Transverse colon (tissue), 4 donors: ENCODE measurements around the gene SLC25A47. TPM values are rescaled to one million over a fixed set of nuclear protein-coding genes. Genes with fewer than 3 reads are reported as not detected.
A peak's percentile ranks its signal among the peaks of the same experiment; 100 is the strongest.

ENCODE experiments used
- DNase-seq: peaks from one replicate; pipeline ENCODE4 v3.0.0-alpha.2; 2019
- H3K27ac ChIP-seq, 4 donors: fragments of 200-600 bp; sonication (generic); 2 replicates each; pipeline ENCODE4 v1.5.1; 2016 to 2018; ENCODE audit warnings: inconsistent platforms in 4 of 4
- H3K27me3 ChIP-seq: fragments of 200-600 bp; sonication (generic); 2 replicates; pipeline ENCODE4 v1.5.1; 2017; ENCODE audit warnings: inconsistent platforms
- H3K36me3 ChIP-seq, 4 donors: fragments of 200-600 bp; sonication (generic); 2 replicates each; pipeline ENCODE4 v1.5.1; 2017 to 2019; ENCODE audit warnings: inconsistent platforms in 4 of 4
- H3K4me1 ChIP-seq, 4 donors: fragments of 200-600 bp; sonication (generic); 2 replicates each; pipeline ENCODE4 v1.5.1; 2017 to 2020; ENCODE audit warnings: inconsistent platforms in 4 of 4
- H3K4me3 ChIP-seq, 4 donors: fragments of 200-600 bp; sonication (generic); 1 replicate in 1 of 4; 2 replicates in 3 of 4; pipeline versions ENCODE4 v1.5.1 to v1.6.1; 2017 to 2019; ENCODE audit warnings: inconsistent platforms in 4 of 4
- H3K9me3 ChIP-seq, 2 donors: fragments of 200-600 bp; sonication (generic); 2 replicates each; pipeline ENCODE4 v1.5.1; 2017 to 2019; ENCODE audit warnings: inconsistent platforms in 2 of 2
- CTCF ChIP-seq, 5 experiments: fragments of 200-600 bp in 3 of 5; fragments of 450-650 bp in 2 of 5; sonication (generic) in 3 of 5; IDR thresholded peaks; 1 replicate in 2 of 5; 2 replicates in 3 of 5; pipeline ENCODE4 v1.5.1; 2016 to 2017; ENCODE audit warnings: antibody characterized with exemption in 5 of 5, inconsistent platforms in 3 of 5, mild to moderate bottlenecking in 2 of 5, moderate library complexity in 1 of 5
- EP300 ChIP-seq: sonication (generic); formaldehyde crosslinking; IDR thresholded peaks from one replicate; pipeline ENCODE4 v1.6.1; 2017; ENCODE audit warnings: antibody characterized with exemption, low read depth
- POLR2A ChIP-seq: fragments of 450-650 bp; IDR thresholded peaks from one replicate; pipeline ENCODE4 v1.6.1; 2016; ENCODE audit warnings: antibody characterized with exemption, mild to moderate bottlenecking, moderate library complexity
- POLR2AphosphoS5 ChIP-seq, 3 donors: sonication (generic); formaldehyde crosslinking; IDR thresholded peaks; one replicate each; pipeline ENCODE4 v1.6.1; 2016; ENCODE audit warnings: antibody characterized with exemption in 3 of 3
- WGBS, 2 donors: methylation state at CpG; one replicate each; pipeline ENCODE4 v1.1.5; 2018; ENCODE audit warnings: low coverage in 1 of 2; 5-methylcytosine and 5-hydroxymethylcytosine counted together
- in situ Hi-C, 4 donors: fragments of 200-750 bp; cut with MboI; loops; one replicate each; pipeline versions ENCODE4 v1.15.0 to v1.15.1; 2017; ENCODE audit warnings: low sequenced_read_pairs in 3 of 4, low pct_ligation_motif_present in 1 of 4, low pct_unique_long_range_greater_than_20kb in 1 of 4
- intact Hi-C: fragments of 100-400 bp; cut with DNase I; formaldehyde crosslinking; loops from one replicate; pipeline ENCODE4 v1.15.1; 2023; ENCODE audit warnings: low total_unique reads
- total RNA-seq, 4 donors: library from RNA; depleted of rRNA; stranded (reverse); fragments of >200 nt; gene quantifications; one replicate each; pipeline ENCODE4 v1.1.0, GENCODE V29; 2016

SLC25A47 gene
- total RNA-seq, 4 donors from 2014 or later, result 0.27 to 0.32 TPM; not detected in 2

- intact Hi-C loops, result loop anchor here (5.0 kb wide), 1 partner anchor 37 kb away; no protein-coding TSS in a partner anchor
- in situ Hi-C loops, result no loop called here
- whole genome bisulfite sequencing, 2 donors, result 73 to 82% methylated on average over 3 to 6 of the region's 6 CpGs
These were observed 8.4 kb upstream of the SLC25A47 start for GRCh38 chr14:100314724-100315123.

GRCh38 chr14:100317389-100317788 lies 5.8 kb upstream of the SLC25A47 start:
- Histone ChIP-seq H3K4me1 (peaks cover 0 to 11% (median 10%) of the 10 kb centered on the region in 4 donors), H3K36me3 (no peaks in the 10 kb centered on the region), H3K4me3 (no peak overlapping the region), H3K27ac (no peak overlapping the region), H3K9me3 (no peaks in the 10 kb centered on the region), H3K27me3 (peaks cover 7% of the 10 kb centered on the region)
- in situ Hi-C loops, result no loop called here
- WGBS, 2 donors, result 75 to 90% methylated on average over 2 to 6 of the region's 6 CpGs
- DNase-seq, result no peak
- TF ChIP-seq CTCF (IDR thresholded peaks at IDR 0.05) (no peak), POLR2A (no peak), POLR2AphosphoS5 (IDR thresholded peaks at IDR 0.05) (no peak), EP300 (no peak)
- intact Hi-C loops, result no loop called here

More at GRCh38 chr14:100314724-100315123, 8.4 kb upstream of the SLC25A47 start:
- Histone ChIP-seq H3K27me3 (peaks cover 7% of the 10 kb centered on the region), H3K27ac (no peak overlapping the region), H3K9me3 (no peaks in the 10 kb centered on the region), H3K4me1 (peaks cover 0 to 11% (median 10%) of the 10 kb centered on the region in 4 donors), H3K36me3 (no peaks in the 10 kb centered on the region), H3K4me3 (no peak overlapping the region)
- TF ChIP-seq POLR2A (no peak), CTCF (IDR thresholded peaks at IDR 0.05) (no peak), POLR2AphosphoS5 (IDR thresholded peaks at IDR 0.05) (no peak), EP300 (no peak)
- peak; percentile 37 for DNase-seq

GRCh38 chr14:100317912-100318808 lies 5.0 kb upstream of the SLC25A47 start:
- Histone ChIP-seq H3K27me3 (peaks cover 1% of the 10 kb centered on the region), H3K9me3 (no peaks in the 10 kb centered on the region), H3K27ac (peak overlapping the region; percentile 46 to 60 (median 52)), H3K4me1 (peaks cover 0 to 11% (median 10%) of the 10 kb centered on the region in 4 donors), H3K36me3 (no peaks in the 10 kb centered on the region), H3K4me3 (peak overlapping the region; percentile 1 to 48 (median 32))
- DNase-seq, result peak; percentile 78
- WGBS, 2 donors, result 25 to 30% methylated on average over 4 to 37 of the region's 40 CpGs
- in situ Hi-C loops (no loop called here), intact Hi-C loops (no loop called here)
- no peak for TF ChIP-seq POLR2A
- no peak for TF ChIP-seq POLR2AphosphoS5 (IDR thresholded peaks at IDR 0.05)
- peak; percentile 74 to 92 (median 85) for TF ChIP-seq CTCF (IDR thresholded peaks at IDR 0.05)
- no peak for TF ChIP-seq EP300

GRCh38 chr14:100320157-100320856 lies 2.8 kb upstream of the SLC25A47 start:
- Histone ChIP-seq H3K27ac (no peak overlapping the region), H3K9me3 (no peaks in the 10 kb centered on the region), H3K36me3 (no peaks in the 10 kb centered on the region), H3K4me3 (no peak overlapping the region), H3K27me3 (no peaks in the 10 kb centered on the region), H3K4me1 (peaks cover 0 to 11% (median 10%) of the 10 kb centered on the region in 4 donors)
- no peak for DNase-seq
- WGBS, 2 donors, result 90 to 96% methylated on average over 7 to 12 of the region's 12 CpGs
- in situ Hi-C loops, result no loop called here
- TF ChIP-seq POLR2A (no peak), POLR2AphosphoS5 (IDR thresholded peaks at IDR 0.05) (no peak), CTCF (IDR thresholded peaks at IDR 0.05) (no peak), EP300 (no peak)
- intact Hi-C loops, result no loop called here
